GM21390 (cell line): Measurements from ENCODE around the gene KMT5C.
A peak's percentile ranks its signal among the peaks of the same experiment; 100 is the strongest.

Source experiments
- ATAC-seq: cut with Tn5 transposase; IDR thresholded peaks from one replicate; pipeline ENCODE4 v1.9.1; 2021; ENCODE audit not compliant: unreplicated experiment

Gene KMT5C

GRCh38 chr19:55339105-55339888 is at the start of gene KMT5C:
Gene KMT5C (plus strand): TSS chr19:55339876. CDS start chr19:55341937, 2,061 bp downstream.
- ATAC-seq = peak; percentile 74

GRCh38 chr19:55297267-55297666 is 42.4 kb upstream of the KMT5C start:
- ATAC-seq = no peak

GRCh38 chr19:55299991-55300390 is 39.7 kb upstream of the KMT5C start:
- no peak for ATAC-seq

GRCh38 chr19:55300886-55301458 is 38.7 kb upstream of the KMT5C start:
- no peak for ATAC-seq

GRCh38 chr19:55301459-55302317 is 38.0 kb upstream of the KMT5C start:
- no peak for ATAC-seq

GRCh38 chr19:55302318-55302703 is 37.4 kb upstream of the KMT5C start:
- no peak for ATAC-seq

- ATAC-seq = no peak
These were observed 36.2 kb upstream of the KMT5C start for GRCh38 chr19:55303477-55303876.

GRCh38 chr19:55304279-55304978 is 35.2 kb upstream of the KMT5C start:
- ATAC-seq = no peak

- no peak for ATAC-seq
These were observed 34.7 kb upstream of the KMT5C start for GRCh38 chr19:55304980-55305379.

GRCh38 chr19:55305491-55305890 is 34.2 kb upstream of the KMT5C start:
- ATAC-seq = no peak

- ATAC-seq = no peak
These were observed 33.6 kb upstream of the KMT5C start for GRCh38 chr19:55305983-55306562.

GRCh38 chr19:55306712-55307111 is 33.0 kb upstream of the KMT5C start:
- no peak for ATAC-seq

- no peak for ATAC-seq
These were observed 31.4 kb upstream of the KMT5C start for GRCh38 chr19:55308281-55308680.

GRCh38 chr19:55309448-55309847 is 30.2 kb upstream of the KMT5C start:
- no peak for ATAC-seq

GRCh38 chr19:55310498-55310897 is 29.2 kb upstream of the KMT5C start:
- ATAC-seq = no peak

- ATAC-seq = no peak
These were observed 28.3 kb upstream of the KMT5C start for GRCh38 chr19:55311397-55311796.

GRCh38 chr19:55311797-55312196 is 27.9 kb upstream of the KMT5C start:
- no peak for ATAC-seq

GRCh38 chr19:55312621-55313512 is 26.8 kb upstream of the KMT5C start:
- ATAC-seq = no peak

- ATAC-seq = no peak
These were observed 25.3 kb upstream of the KMT5C start for GRCh38 chr19:55314396-55314795.
